B cell (primary cell): Measurements from ENCODE around the gene NKD2. TPM values are rescaled to one million over a fixed set of nuclear protein-coding genes. Genes with fewer than 3 reads are reported as not detected.

ENCODE experiments used
- ATAC-seq: fragments of 200-7000 bp; cut with Tn5 transposase; one replicate; pipeline ENCODE4 v1.10.0; 2021; ENCODE audit warnings: low read depth, mild to moderate bottlenecking, moderate number of reproducible peaks, moderate library complexity
- CTCF ChIA-PET: fragments of 350-600 bp; sonication (Branson Sonifier 250); formaldehyde crosslinking; loops from one replicate; lab custom pipeline; 2021; ENCODE audit warnings: antibody characterized with exemption, inconsistent platforms; lab: Charles Lee
- POLR2A ChIA-PET: fragments of 350-600 bp; sonication (Branson Sonifier 250); formaldehyde crosslinking; loops from one replicate; lab custom pipeline; 2021; ENCODE audit warnings: antibody characterized with exemption; lab: Charles Lee
- DNase-seq: peaks from one replicate; pipeline ENCODE4 v3.0.0; 2013
- H2AFZ ChIP-seq: 2 replicates; pipeline ENCODE4 v1.6.1; 2012; ENCODE audit warnings: mild to moderate bottlenecking, low read depth, low read length; ENCODE audit not compliant: insufficient read depth, poor library complexity, severe bottlenecking
- H3K27ac ChIP-seq, 2 donors: 1 replicate in 1 of 2; 2 replicates in 1 of 2; pipeline ENCODE4 v1.5.1; 2012 to 2013; ENCODE audit warnings: low read length in 2 of 2, mild to moderate bottlenecking in 2 of 2, moderate library complexity in 1 of 2
- H3K27me3 ChIP-seq, 4 experiments: fragments of 200-600 bp in 1 of 4; sonication (generic) in 1 of 4; replicated peaks in 1 of 4; 1 replicate in 2 of 4; 2 replicates in 2 of 4; pipeline versions ENCODE4 v1.6.1 to v1.7.0; 2013 to 2016; ENCODE audit warnings: low read length in 3 of 4, mild to moderate bottlenecking in 2 of 4, mixed read lengths in 1 of 4, moderate library complexity in 1 of 4; ENCODE audit not compliant: insufficient read depth in 4 of 4, control insufficient read depth in 3 of 4; ENCODE audit errors: control extremely low read depth in 1 of 4
- H3K36me3 ChIP-seq, 2 experiments: replicated peaks in 1 of 2; 1 replicate in 1 of 2; 2 replicates in 1 of 2; pipeline versions ENCODE4 v1.6.1 to v1.7.1; 2013; ENCODE audit warnings: low read length in 1 of 2; ENCODE audit not compliant: insufficient read depth in 2 of 2, control insufficient read depth in 1 of 2; ENCODE audit errors: control extremely low read depth in 1 of 2, extremely low read depth in 1 of 2
- H3K4me1 ChIP-seq, 2 donors: fragments of 200-600 bp in 1 of 2; sonication (generic) in 1 of 2; 1 replicate in 1 of 2; 2 replicates in 1 of 2; pipeline versions ENCODE4 v1.5.1 to v1.6.1; 2013 to 2017; ENCODE audit warnings: low read length in 2 of 2; ENCODE audit not compliant: control insufficient read depth in 2 of 2, insufficient read depth in 2 of 2
- H3K4me2 ChIP-seq: replicated peaks from 2 replicates; pipeline ENCODE3; 2012; ENCODE audit warnings: mild to moderate bottlenecking, low read depth, low read length; ENCODE audit not compliant: poor library complexity, severe bottlenecking
- H3K4me3 ChIP-seq, 5 experiments: fragments of 200-600 bp in 1 of 5; sonication (generic) in 1 of 5; 1 replicate in 3 of 5; 2 replicates in 2 of 5; pipeline versions ENCODE4 v1.5.1 to v1.7.0; 2011 to 2016; ENCODE audit warnings: low read length in 4 of 5, mild to moderate bottlenecking in 4 of 5, low read depth in 2 of 5, control low read depth in 1 of 5, moderate library complexity in 1 of 5; ENCODE audit not compliant: insufficient read depth in 1 of 5; ENCODE audit errors: control extremely low read depth in 1 of 5, extremely low read depth in 1 of 5
- H3K79me2 ChIP-seq: fragments of 200-600 bp; sonication (generic); one replicate; pipeline ENCODE4 v1.6.0; 2016; ENCODE audit warnings: low read length; ENCODE audit not compliant: control insufficient read depth, insufficient read depth
- H3K9ac ChIP-seq: fragments of 200-600 bp; sonication (generic); 2 replicates; pipeline ENCODE4 v1.6.1; 2017; ENCODE audit warnings: mild to moderate bottlenecking, low read length, moderate library complexity
- H3K9me3 ChIP-seq, 3 donors: one replicate each; pipeline versions ENCODE4 v1.6.1 to v1.7.1; 2013; ENCODE audit warnings: low read length in 2 of 3; ENCODE audit not compliant: control insufficient read depth in 2 of 3, insufficient read depth in 1 of 3; ENCODE audit errors: control extremely low read depth in 1 of 3
- H4K20me1 ChIP-seq: 2 replicates; pipeline ENCODE4 v1.6.0; 2012; ENCODE audit warnings: mild to moderate bottlenecking, low read length; ENCODE audit not compliant: insufficient read depth, control insufficient read depth, poor library complexity, severe bottlenecking
- H3K27ac Mint-ChIP-seq: one replicate; pipeline ENCODE4 v1.8.0; 2021; ENCODE audit warnings: mixed read lengths
- H3K27me3 Mint-ChIP-seq: one replicate; pipeline ENCODE4 v1.8.0; 2021; ENCODE audit warnings: mixed read lengths
- H3K4me1 Mint-ChIP-seq: one replicate; pipeline ENCODE4 v1.8.0; 2021; ENCODE audit warnings: mixed read lengths
- H3K4me3 Mint-ChIP-seq: one replicate; pipeline ENCODE4 v1.8.0; 2021; ENCODE audit warnings: mixed read lengths
- H3K9me3 Mint-ChIP-seq: one replicate; pipeline ENCODE4 v1.8.0; 2022; ENCODE audit warnings: mixed read lengths; ENCODE audit not compliant: insufficient read depth
- CTCF ChIP-seq: fragments of 200-600 bp; IDR thresholded peaks from one replicate; pipeline ENCODE4 v1.8.0; 2022; ENCODE audit warnings: antibody characterized with exemption, mild to moderate bottlenecking
- EZH2 ChIP-seq: IDR thresholded peaks from 2 replicates; pipeline ENCODE4 v1.6.1; 2012; ENCODE audit warnings: borderline replicate concordance, low read depth, mild to moderate bottlenecking, moderate library complexity, low read length; ENCODE audit not compliant: insufficient read depth, poor library complexity, severe bottlenecking
- WGBS: methylation state at CpG from one replicate; pipeline ENCODE4 v1.1.5; 2013; ENCODE audit warnings: missing lambda C conversion rate; ENCODE audit not compliant: insufficient coverage; 5-methylcytosine and 5-hydroxymethylcytosine counted together
- intact Hi-C: fragments of 100-400 bp; cut with micrococcal nuclease; formaldehyde crosslinking; loops from one replicate; pipeline ENCODE4 v1.10.0; 2022
- polyA plus RNA-seq: library from polyadenylated mRNA; depleted of rRNA; stranded (reverse); fragments of >200 nt; gene quantifications from 2 replicates; pipeline ENCODE4 v1.2.3, GENCODE V29; 2012
- total RNA-seq, 2 donors: library from RNA; stranded (reverse); fragments of 120-200 nt in 1 of 2; gene quantifications; 1 replicate in 1 of 2; 2 replicates in 1 of 2; pipeline versions ENCODE4 v1.2.3 to v1.2.4, GENCODE V29; 2013 to 2022

The NKD2 gene
- total and polyA plus RNA-seq, 2 donors (not counting 1 experiment from before 2014, with no cell fraction given), result 0.12 to 0.34 TPM

- no peak for DNase-seq
- no peaks in the 10 kb centered on the region for H3K36me3 ChIP-seq
- H3K4me2 ChIP-seq, result no peak overlapping the region
- no peak overlapping the region for H3K27ac Mint-ChIP-seq
- no peaks in the 10 kb centered on the region for H3K79me2 ChIP-seq
- no peak overlapping the region for H3K27ac ChIP-seq
- no peak overlapping the region for H3K4me3 ChIP-seq
- peaks cover 0 to 11% (median 0%) of the 10 kb centered on the region in 3 donors for H3K9me3 ChIP-seq
- ATAC-seq, result no peak
- H3K4me1 Mint-ChIP-seq, result peaks cover 4% of the 10 kb centered on the region
- H3K9ac ChIP-seq, result no peak overlapping the region
- H3K27me3 Mint-ChIP-seq, result peaks cover 13% of the 10 kb centered on the region
- ChIA-PET POLR2A (no interaction called here), CTCF (interaction anchor here (0.8 kb wide), 1 partner anchor 10 kb away, joined by 3 read pairs; no protein-coding TSS in a partner anchor)
- no peak overlapping the region for H2AFZ ChIP-seq
- 77% methylated on average over 4 of the region's 4 CpGs for WGBS
- intact Hi-C loops, result no loop called here
- no peaks in the 10 kb centered on the region for H3K9me3 Mint-ChIP-seq
- no peaks in the 10 kb centered on the region for H4K20me1 ChIP-seq
- peaks cover 4 to 6% of the 10 kb centered on the region in 2 donors for H3K4me1 ChIP-seq
- H3K4me3 Mint-ChIP-seq, result no peak overlapping the region
- H3K27me3 ChIP-seq, result peaks cover 0 to 22% (median 0%) of the 10 kb centered on the region in 4 experiments
- TF ChIP-seq CTCF (no peak), EZH2 (no peak)
Observed at GRCh38 chr5:995318-995717, 13.3 kb upstream of the NKD2 start.

- DNase-seq, result no peak
- TF ChIP-seq CTCF (no peak), EZH2 (no peak)
- no peak overlapping the region for H3K9ac ChIP-seq
- H3K4me2 ChIP-seq, result no peak overlapping the region
- no peak overlapping the region for H3K27ac Mint-ChIP-seq
- no peak overlapping the region for H3K4me3 ChIP-seq
- intact Hi-C loops, result no loop called here
- no peaks in the 10 kb centered on the region for H3K4me1 ChIP-seq
- H3K4me3 Mint-ChIP-seq, result no peak overlapping the region
- H3K27me3 Mint-ChIP-seq, result peaks cover 8% of the 10 kb centered on the region
- no peak overlapping the region for H2AFZ ChIP-seq
- no peaks in the 10 kb centered on the region for H3K79me2 ChIP-seq
- H3K4me1 Mint-ChIP-seq, result no peaks in the 10 kb centered on the region
- ChIA-PET POLR2A (no interaction called here), CTCF (interaction anchor here (0.6 kb wide), 1 partner anchor 178 kb away, joined by 3 read pairs; no protein-coding TSS in a partner anchor)
- WGBS, result 35% methylated on average over 4 of the region's 4 CpGs
- H4K20me1 ChIP-seq, result no peaks in the 10 kb centered on the region
- H3K36me3 ChIP-seq, result no peaks in the 10 kb centered on the region
- no peak overlapping the region for H3K27ac ChIP-seq
- H3K27me3 ChIP-seq, result peaks cover 0 to 12% (median 0%) of the 10 kb centered on the region in 4 experiments
- H3K9me3 Mint-ChIP-seq, result no peaks in the 10 kb centered on the region
- H3K9me3 ChIP-seq, result no peaks in the 10 kb centered on the region
- ATAC-seq, result no peak
Observed at GRCh38 chr5:997001-997474, 11.6 kb upstream of the NKD2 start.
